H1 (cell line): ENCODE data around the gene BZW2. TPM values are rescaled to one million over a fixed set of nuclear protein-coding genes. Genes with fewer than 3 reads are reported as not detected.

ENCODE experiments used
- CHD1 ChIP-seq: IDR thresholded peaks from 2 replicates; pipeline ENCODE4 v1.6.1; 2012; ENCODE audit warnings: low read depth, low read length, improper control_type of control experiment
- CHD7 ChIP-seq: fragments of 300-600 bp; sonication (generic); IDR thresholded peaks from 2 replicates; pipeline ENCODE4 v1.7.1; 2012; ENCODE audit warnings: low read length, moderate library complexity, mild to moderate bottlenecking, inconsistent platforms; ENCODE audit not compliant: insufficient replicate concordance
- RAD21 ChIP-seq, 2 experiments: IDR thresholded peaks in 1 of 2; conservative IDR thresholded peaks in 1 of 2; 2 replicates each; pipeline ENCODE4 v1.6.1; 2011; ENCODE audit warnings: low read depth in 2 of 2, low read length in 2 of 2, improper control_type of control experiment in 1 of 2, inconsistent platforms in 1 of 2, mild to moderate bottlenecking in 1 of 2, moderate library complexity in 1 of 2
- RFX5 ChIP-seq: IDR thresholded peaks from 2 replicates; pipeline ENCODE4 v1.6.1; 2011; ENCODE audit warnings: low read depth, low read length, improper control_type of control experiment, borderline replicate concordance
- SUZ12 ChIP-seq: fragments of 200-600 bp; sonication (generic); IDR thresholded peaks from 2 replicates; pipeline ENCODE4 v1.6.1; 2012; ENCODE audit warnings: mild to moderate bottlenecking, inconsistent platforms, low read length, moderate library complexity, mixed read lengths
- TBP ChIP-seq: IDR thresholded peaks from 2 replicates; pipeline ENCODE4 v1.6.1; 2011; ENCODE audit warnings: low read depth, low read length, improper control_type of control experiment
- TCF12 ChIP-seq: IDR thresholded peaks from 2 replicates; pipeline ENCODE4 v1.6.1; 2011; ENCODE audit warnings: low read depth, mild to moderate bottlenecking, low read length
- TEAD4 ChIP-seq: IDR thresholded peaks from 2 replicates; pipeline ENCODE4 v1.6.1; 2012; ENCODE audit warnings: low read depth, low read length, inconsistent platforms, mixed read lengths
- USF2 ChIP-seq: IDR thresholded peaks from 2 replicates; pipeline ENCODE4 v1.6.1; 2011; ENCODE audit warnings: low read length, improper control_type of control experiment
- YY1 ChIP-seq: IDR thresholded peaks from 2 replicates; pipeline ENCODE4 v1.6.1; 2011; ENCODE audit warnings: low read depth, mild to moderate bottlenecking, low read length
- polyA plus RNA-seq, 7 experiments: library from polyadenylated mRNA; depleted of rRNA in 3 of 7; stranded (reverse) in 5 of 7; unstranded in 2 of 7; fragments of >200 nt in 5 of 7; fragments of 200-250 nt in 2 of 7; gene quantifications; 1 replicate in 5 of 7; 2 replicates in 1 of 7; 4 replicates in 1 of 7; pipeline versions ENCODE4 v1.2.1 to v1.2.3, GENCODE V29; 2011 to 2013; ENCODE audit warnings: missing spikeins in 2 of 7, mixed read lengths in 2 of 7
- total RNA-seq: library from RNA; stranded (reverse); fragmentation: NEBNext Ultra II Directional; extraction: Animal tissue kit (Norgen Biotek cat#: 25700); gene quantifications from 2 replicates; pipeline ENCODE4 v1.2.1, GENCODE V29; 2021

The BZW2 gene
- total and polyA plus RNA-seq, 2 of the 8 experiments (the other 6 are each of a cell fraction or from before 2014, with no cell fraction given) = 32.3 to 103 TPM

GRCh38 chr7:16754856-16755317 lies 108.9 kb downstream of the BZW2 start (continued):
- TF ChIP-seq CHD7 = no peak
- TF ChIP-seq CHD1 = no peak
- no peak for TF ChIP-seq RFX5
- no peak for TF ChIP-seq RAD21 (IDR thresholded peaks at IDR 0.05 in 1 of 2, conservative IDR thresholded peaks at IDR 0.05 in 1 of 2; ENCODE audit: low read depth in 2 of 2, low read length in 2 of 2)
- TF ChIP-seq TEAD4 = no peak
- no peak for TF ChIP-seq TCF12
- no peak for TF ChIP-seq YY1
- TF ChIP-seq SUZ12 = no peak
- no peak for TF ChIP-seq TBP
- no peak for TF ChIP-seq USF2
